HG03139 (cell line): ENCODE results near the gene RPS29.
"Not testable (repeated sequence)": the region's sequence is repeated elsewhere in the genome, so short reads cannot be mapped to it uniquely, and the experiment has no call there.

Source experiments
- ATAC-seq: cut with Tn5 transposase; IDR thresholded peaks from one replicate; pipeline ENCODE4 v1.9.1; 2021; ENCODE audit not compliant: unreplicated experiment

Gene RPS29

DNA sequence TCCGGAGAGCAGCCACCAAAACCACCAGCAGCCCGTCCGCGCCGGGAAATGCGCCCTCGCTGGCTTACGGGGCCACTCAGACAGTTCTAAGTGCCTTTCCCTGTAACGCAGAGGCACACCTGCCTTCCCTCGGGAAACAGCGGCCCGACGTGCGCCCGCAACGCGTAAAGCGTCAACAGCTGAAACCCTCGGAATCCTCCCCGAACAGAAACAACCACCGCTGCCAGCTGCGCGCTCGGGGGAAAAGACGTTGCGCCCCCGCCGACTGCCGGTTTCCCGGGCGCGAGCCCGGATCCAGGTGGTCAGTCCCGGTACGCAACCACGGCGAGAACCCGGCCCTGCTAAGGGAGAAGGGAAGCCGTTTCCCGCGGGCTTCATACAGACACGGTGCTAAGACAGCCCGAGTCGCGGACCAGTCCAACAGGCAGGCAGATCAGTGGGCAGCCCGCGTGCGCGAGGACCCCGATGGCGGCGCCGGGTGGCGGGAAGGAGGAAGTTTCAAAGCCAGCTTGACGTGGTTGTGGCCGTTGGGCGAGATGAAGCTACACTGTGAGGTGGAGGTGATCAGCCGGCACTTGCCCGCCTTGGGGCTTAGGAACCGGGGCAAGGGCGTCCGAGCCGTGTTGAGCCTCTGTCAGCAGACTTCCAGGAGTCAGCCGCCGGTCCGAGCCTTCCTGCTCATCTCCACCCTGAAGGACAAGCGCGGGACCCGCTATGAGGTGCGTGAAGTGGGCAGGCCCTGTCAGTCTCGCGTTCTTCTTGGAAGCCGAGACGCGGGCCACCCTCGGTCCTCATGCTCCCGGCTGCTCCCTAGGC lies 12.5 kb upstream of the RPS29 start, which contains the start of gene LRR1:
Gene LRR1 (plus strand): TSS at position 456 of the 816 bp plus-strand sequence. CDS start 81 bp downstream, at position 537.
- ATAC-seq, result peak; percentile 39

DNA sequence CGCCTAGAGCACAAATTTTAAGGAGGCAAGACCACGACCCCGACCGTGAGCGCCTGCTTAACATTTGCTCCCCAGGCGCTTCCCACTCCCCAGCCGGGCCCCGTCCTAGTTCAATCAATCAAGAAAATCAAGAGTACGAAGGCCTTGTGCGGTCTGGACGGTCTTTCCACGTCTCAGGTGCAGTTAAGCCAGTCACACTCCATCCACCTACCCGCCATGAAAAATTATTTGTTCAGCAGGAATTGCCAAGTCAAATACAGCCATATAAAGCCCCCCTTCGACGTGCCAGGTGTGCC lies 12.0 kb upstream of the RPS29 start:
- ATAC-seq, result no peak

- no peak for ATAC-seq
These were observed 8.3 kb upstream of the RPS29 start for GRCh38 chr14:49594347-49595091.

DNA sequence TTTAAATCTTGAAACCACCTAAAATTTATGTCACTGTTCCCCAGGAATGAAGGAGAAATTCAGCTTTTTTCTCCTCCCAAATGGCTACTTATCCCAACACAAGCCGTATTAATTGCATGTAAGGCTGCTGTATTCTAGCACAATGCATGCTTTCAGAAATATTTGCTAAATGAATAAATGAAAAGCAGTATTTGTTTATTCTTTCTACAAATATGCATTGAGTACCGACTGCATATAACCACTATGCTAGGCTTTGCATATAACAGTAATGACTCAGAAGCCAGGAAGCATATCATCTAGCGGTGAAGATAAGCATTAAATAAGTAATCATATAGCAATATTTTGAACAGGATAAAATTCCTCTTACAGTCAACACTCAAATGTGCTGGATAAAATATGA lies 6.8 kb upstream of the RPS29 start:
- no peak for ATAC-seq

GRCh38 chr14:49589387-49589786 lies 3.2 kb upstream of the RPS29 start:
- ATAC-seq, result no peak

GRCh38 chr14:49586673-49587460 lies 687 bp upstream of the RPS29 start:
- ATAC-seq, result peak; percentile 27

DNA sequence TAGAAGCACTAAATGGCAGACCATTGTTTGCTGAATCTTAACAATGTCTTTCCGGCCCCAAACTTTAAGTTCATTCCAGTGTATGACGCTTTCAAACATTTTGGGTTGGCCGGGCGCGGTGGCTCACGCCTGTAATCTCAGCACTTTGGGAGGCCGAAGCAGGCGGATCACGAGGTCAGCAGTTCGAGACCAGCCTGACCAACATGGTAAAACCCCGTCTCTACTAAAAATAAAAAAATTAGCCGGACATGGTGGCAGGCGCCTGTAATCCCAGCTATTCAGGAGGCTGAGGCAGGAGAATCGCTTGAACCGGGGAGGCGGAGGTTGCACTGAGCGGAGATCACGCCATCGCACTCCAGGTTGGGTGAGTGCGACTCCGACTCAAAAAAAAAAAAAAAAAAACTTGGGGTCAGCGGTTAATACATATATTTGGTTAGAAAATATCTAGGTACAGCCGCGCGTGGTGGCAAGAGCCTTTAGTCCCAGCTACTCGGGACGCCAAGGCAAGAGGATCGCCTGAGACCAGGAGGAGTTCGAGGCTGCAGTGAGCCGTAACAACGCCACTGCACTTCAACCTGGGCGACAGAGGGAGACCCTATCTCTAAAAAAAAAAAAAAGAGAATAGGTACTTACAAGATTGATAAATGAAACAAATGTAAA lies 1.1 kb downstream of the RPS29 start:
- ATAC-seq, result not testable (repeated sequence)

DNA sequence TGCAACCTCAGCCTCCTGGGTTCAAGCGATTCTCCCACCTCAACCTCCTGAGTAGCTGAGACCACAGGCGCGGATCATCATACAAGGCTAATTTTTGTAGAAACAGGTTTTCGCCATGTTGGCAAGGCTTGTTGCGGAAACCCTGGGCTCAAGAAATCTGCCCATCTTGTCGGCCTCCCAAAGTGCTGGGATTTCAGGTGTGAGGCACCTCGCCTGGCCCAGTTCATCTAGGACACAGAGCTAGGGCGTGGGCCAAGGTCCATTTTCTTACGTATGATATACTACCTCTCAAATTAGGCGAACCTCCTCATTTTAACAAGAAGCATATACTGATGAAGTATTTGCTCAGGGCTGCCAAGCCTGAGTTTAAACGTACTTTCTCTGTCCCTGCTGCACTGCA lies 2.1 kb downstream of the RPS29 start:
- no peak for ATAC-seq

DNA sequence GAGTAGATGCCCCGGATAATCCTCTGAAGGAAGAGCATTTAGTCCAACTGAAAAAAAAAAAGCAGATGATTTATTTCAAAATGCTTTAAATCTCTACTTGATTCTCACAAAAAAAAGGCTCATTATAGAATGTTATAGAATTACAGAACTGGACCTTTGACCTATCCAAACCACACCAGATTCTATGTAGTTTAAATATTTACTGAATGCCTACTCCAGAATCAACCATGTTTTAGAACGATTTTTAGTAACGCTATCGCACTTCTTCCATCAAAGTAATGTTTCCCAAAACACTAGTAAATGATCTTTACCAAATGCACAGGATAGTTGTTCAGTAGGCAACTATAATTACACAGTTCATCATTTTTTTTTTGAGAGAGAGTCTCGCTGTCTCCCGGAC lies 2.6 kb downstream of the RPS29 start:
- no peak for ATAC-seq

DNA sequence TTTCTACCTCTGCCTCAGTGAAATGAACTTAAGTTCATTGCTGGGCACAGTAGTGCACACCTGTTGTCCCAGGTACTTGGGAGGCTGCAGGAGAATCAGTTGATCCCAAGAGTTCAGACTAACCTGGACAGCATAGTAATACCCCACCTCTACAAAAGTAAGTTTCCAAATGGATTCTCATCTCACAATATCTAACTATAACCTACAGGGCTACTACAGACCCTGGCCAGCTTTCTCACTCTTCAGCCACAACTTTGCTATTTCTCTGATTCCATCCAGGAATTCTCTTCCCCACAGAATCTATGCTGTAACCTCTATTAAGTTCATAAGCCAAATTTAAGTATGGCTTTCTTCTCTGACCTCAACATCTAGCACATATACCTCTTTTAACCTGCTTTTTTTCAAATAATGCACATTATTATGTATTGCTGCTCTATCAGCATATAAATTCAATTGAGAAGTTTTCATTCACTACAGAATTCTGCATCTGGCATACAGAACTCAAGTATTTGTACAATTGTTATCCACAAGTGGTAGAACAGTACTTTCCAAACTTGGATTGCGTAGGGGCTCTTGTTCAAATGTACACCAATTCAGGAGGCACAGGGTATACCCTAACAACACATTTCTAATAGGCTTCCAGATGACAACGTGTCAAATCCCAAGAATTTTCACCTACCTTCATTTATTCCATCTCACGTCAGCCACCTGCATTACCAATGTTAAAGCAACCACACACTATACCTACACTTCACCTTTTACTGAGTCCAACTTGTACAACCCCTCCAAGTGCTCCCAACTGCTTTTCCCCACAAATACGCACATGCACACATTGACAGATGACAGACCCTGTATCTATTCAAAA lies 3.8 kb downstream of the RPS29 start:
- ATAC-seq, result no peak

- no peak for ATAC-seq
These were observed 4.7 kb downstream of the RPS29 start for GRCh38 chr14:49581209-49582112.

- no peak for ATAC-seq
These were observed 6.3 kb downstream of the RPS29 start for GRCh38 chr14:49579841-49580240.

DNA sequence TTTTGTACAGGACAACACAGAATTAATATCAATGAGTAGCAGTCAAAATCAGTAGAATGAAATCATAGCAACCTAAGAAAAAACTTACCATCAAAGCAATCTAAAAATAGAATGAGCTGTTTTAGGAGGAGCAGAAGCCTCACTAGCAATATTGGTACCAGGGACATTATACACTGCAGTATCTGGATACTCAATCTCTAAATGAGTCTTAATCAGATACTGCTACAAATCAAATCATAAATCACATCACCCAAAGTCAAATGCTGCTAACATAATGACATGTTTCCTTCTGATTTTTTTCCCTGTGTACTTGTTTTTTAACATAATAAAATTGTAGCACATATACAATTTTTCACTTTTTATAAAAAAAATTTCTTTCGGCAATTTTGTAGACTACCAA lies 8.0 kb downstream of the RPS29 start:
- ATAC-seq, result no peak

GRCh38 chr14:49574038-49574437 lies 12.1 kb downstream of the RPS29 start:
- no peak for ATAC-seq

- no peak for ATAC-seq
These were observed 16.9 kb downstream of the RPS29 start for GRCh38 chr14:49569281-49569680.

DNA sequence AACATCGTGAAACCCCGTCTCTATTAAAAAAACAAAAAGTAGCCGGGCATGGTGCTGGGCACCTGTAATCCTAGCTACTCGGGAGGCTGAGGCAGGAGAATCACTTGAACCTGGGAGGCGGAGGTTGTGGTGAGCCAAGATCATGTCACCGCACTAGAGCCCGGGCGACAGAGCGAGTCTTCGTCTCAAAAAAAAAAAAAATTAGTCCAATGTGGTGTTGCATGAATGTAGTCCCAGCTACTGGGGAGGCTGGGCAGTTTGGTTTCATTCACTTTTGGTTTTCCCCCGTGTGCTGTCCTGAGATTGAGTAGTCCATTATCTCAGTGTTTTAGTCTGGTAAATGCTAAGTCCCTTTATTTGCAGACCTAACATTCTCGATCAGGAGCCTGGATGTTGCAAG lies 19.5 kb downstream of the RPS29 start:
- ATAC-seq, result no peak

GRCh38 chr14:49559979-49560768 lies 26.0 kb downstream of the RPS29 start:
- ATAC-seq, result no peak

DNA sequence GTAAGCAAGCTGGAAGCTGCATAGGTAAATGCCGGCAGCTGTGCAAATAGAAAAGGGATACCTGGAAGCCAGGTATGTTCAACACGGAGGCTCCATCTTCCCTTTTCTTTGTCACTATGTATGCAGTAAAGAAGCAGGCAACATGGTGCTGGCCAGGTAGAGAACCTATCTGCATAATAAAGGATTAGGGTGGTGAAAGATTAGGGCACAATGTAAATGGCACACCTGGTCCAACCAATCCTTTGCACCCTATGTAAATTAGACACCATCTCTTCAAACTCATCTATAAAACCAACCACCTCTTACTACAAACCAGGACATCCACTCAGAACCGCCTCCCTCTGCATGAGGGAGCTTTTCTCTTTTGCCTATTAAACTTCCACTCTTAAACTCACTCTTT lies 32.3 kb downstream of the RPS29 start:
- ATAC-seq, result no peak
